Keratinocyte (primary cell): ENCODE data around the gene PTPA. TPM values are rescaled to one million over a fixed set of nuclear protein-coding genes. Genes with fewer than 3 reads are reported as not detected.

Experiments used
- DNase-seq: peaks from one replicate; pipeline ENCODE4 v3.0.0-alpha.2; 2011; ENCODE audit warnings: low read depth, missing footprints, low spot score
- FAIRE-seq: peaks from 2 replicates; lab custom pipeline; 2011; peaks lifted over from hg19 to GRCh38; lab: Jason Lieb, UNC
- H2AFZ ChIP-seq: 2 replicates; pipeline ENCODE4 v1.6.0; 2012; ENCODE audit warnings: low read length, control low read depth, inconsistent platforms; ENCODE audit not compliant: control insufficient read depth
- H3K27ac ChIP-seq: 2 replicates; pipeline ENCODE4 v1.5.1; 2011; ENCODE audit warnings: low read length; ENCODE audit not compliant: control insufficient read depth, insufficient read depth
- H3K27me3 ChIP-seq: 3 replicates; pipeline ENCODE4 v1.6.0; 2011; ENCODE audit warnings: low read length; ENCODE audit not compliant: control insufficient read depth, insufficient read depth; ENCODE audit errors: extremely low read depth
- H3K36me3 ChIP-seq, 2 experiments: 2 replicates in 1 of 2; 3 replicates in 1 of 2; pipeline ENCODE4 v1.5.1; 2011; ENCODE audit warnings: low read length in 2 of 2, mild to moderate bottlenecking in 1 of 2; ENCODE audit not compliant: control insufficient read depth in 2 of 2, insufficient read depth in 2 of 2; ENCODE audit errors: extremely low read depth in 1 of 2
- H3K4me1 ChIP-seq: 3 replicates; pipeline ENCODE4 v1.5.1; 2011; ENCODE audit warnings: low read length; ENCODE audit not compliant: control insufficient read depth, insufficient read depth; ENCODE audit errors: extremely low read depth
- H3K4me2 ChIP-seq: 3 replicates; pipeline ENCODE4 v1.6.0; 2011; ENCODE audit warnings: low read depth, low read length; ENCODE audit not compliant: control insufficient read depth, insufficient read depth; ENCODE audit errors: extremely low read depth
- H3K4me3 ChIP-seq, 3 experiments: fragments of 200-600 bp in 1 of 3; sonication (generic) in 1 of 3; 2 replicates in 2 of 3; 3 replicates in 1 of 3; pipeline ENCODE4 v1.5.1; 2011 to 2016; ENCODE audit warnings: low read length in 3 of 3, mild to moderate bottlenecking in 3 of 3, control low read depth in 2 of 3, inconsistent platforms in 1 of 3, low read depth in 1 of 3, mixed read lengths in 1 of 3, mixed run types in 1 of 3, moderate library complexity in 1 of 3; ENCODE audit not compliant: control insufficient read depth in 2 of 3, insufficient read depth in 2 of 3; ENCODE audit errors: extremely low read depth in 1 of 3
- H3K79me2 ChIP-seq: 2 replicates; pipeline ENCODE4 v1.6.0; 2012; ENCODE audit warnings: low read length; ENCODE audit not compliant: control insufficient read depth, insufficient read depth
- H3K9ac ChIP-seq: 3 replicates; pipeline ENCODE4 v1.6.0; 2011; ENCODE audit warnings: low read length; ENCODE audit not compliant: control insufficient read depth, insufficient read depth; ENCODE audit errors: extremely low read depth
- H3K9me1 ChIP-seq: 3 replicates; pipeline ENCODE4 v1.6.0; 2011; ENCODE audit warnings: low read length; ENCODE audit not compliant: control insufficient read depth, insufficient read depth; ENCODE audit errors: extremely low read depth
- H3K9me3 ChIP-seq: 2 replicates; pipeline ENCODE4 v1.5.1; 2012; ENCODE audit warnings: low read depth, low read length; ENCODE audit not compliant: control insufficient read depth
- H4K20me1 ChIP-seq: 3 replicates; pipeline ENCODE4 v1.6.0; 2011; ENCODE audit warnings: low read length; ENCODE audit not compliant: control insufficient read depth, insufficient read depth; ENCODE audit errors: extremely low read depth
- CTCF ChIP-seq, 3 experiments: IDR thresholded peaks in 1 of 3; conservative IDR thresholded peaks in 1 of 3; optimal IDR thresholded peaks in 1 of 3; 2 replicates in 2 of 3; 3 replicates in 1 of 3; pipeline versions ENCODE3 to v1.5.1; 2011; ENCODE audit warnings: low read length in 3 of 3, mild to moderate bottlenecking in 3 of 3, moderate library complexity in 2 of 3, control low read depth in 1 of 3, inconsistent platforms in 1 of 3; ENCODE audit not compliant: insufficient read depth in 2 of 3; ENCODE audit errors: extremely low read depth in 1 of 3
- EZH2 ChIP-seq: IDR thresholded peaks from one replicate; pipeline ENCODE4 v1.6.1; 2012; ENCODE audit warnings: inconsistent platforms, mild to moderate bottlenecking, low read length, moderate library complexity
- dilution Hi-C: fragments of 300-500 bp; cut with MboI; formaldehyde crosslinking; loops from one replicate; pipeline ENCODE4 v1.7.0; 2020; ENCODE audit warnings: low sequenced_read_pairs; ENCODE audit not compliant: extremely low pct_ligation_motif_present
- polyA plus RNA-seq, 5 experiments: library from polyadenylated mRNA; depleted of rRNA in 3 of 5; stranded (reverse) in 3 of 5; stranded (forward) in 1 of 5; unstranded in 1 of 5; fragments of >200 nt; gene quantifications; 1 replicate in 1 of 5; 2 replicates in 3 of 5; 3 replicates in 1 of 5; pipeline versions ENCODE4 v1.2.1 to v1.2.3, GENCODE V29; 2011 to 2012; ENCODE audit warnings: missing spikeins in 2 of 5, low read depth in 1 of 5, low replicate concordance in 1 of 5

The PTPA gene
- polyA plus RNA-seq, 1 donor (not counting 4 experiments of a cell fraction or from before 2014, with no cell fraction given): 98.0 TPM

DNA sequence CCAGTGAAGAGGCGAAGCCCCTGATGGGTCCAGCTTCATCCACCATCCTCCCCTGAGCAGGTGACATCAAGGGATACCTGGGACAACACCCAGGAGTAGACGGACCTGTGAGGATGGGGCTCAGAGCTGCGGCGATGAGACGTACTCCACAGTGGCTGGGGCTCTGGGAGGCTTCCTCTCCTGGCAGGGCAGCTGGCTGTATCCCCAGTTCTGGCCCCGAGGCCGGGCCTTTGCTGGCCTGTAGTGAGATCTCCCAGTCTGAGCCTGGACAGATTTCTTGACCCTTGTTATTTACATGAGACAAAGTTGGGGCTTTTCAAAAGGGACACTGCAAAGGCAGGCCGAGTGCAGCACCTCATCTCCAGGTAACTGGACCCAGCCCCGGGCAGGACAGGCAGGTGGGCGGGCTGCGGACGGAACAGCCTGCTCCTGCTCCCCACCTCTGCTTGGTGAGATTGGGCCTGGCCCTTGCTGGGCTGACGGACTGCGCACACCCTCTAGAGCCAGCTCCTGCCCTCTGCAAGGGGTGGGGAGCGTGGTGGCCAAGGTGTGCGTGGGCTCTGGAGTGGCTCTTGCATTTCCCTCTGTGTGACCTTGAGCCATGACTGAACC is 43.8 kb downstream of the PTPA start:
- Histone ChIP-seq H2AFZ (no peak overlapping the region), H3K9ac (no peak overlapping the region), H3K4me1 (no peaks in the 10 kb centered on the region), H3K9me1 (no peaks in the 10 kb centered on the region), H4K20me1 (no peaks in the 10 kb centered on the region), H3K79me2 (no peaks in the 10 kb centered on the region), H3K4me3 (no peak overlapping the region), H3K36me3 (peaks cover 7 to 9% of the 10 kb centered on the region in 2 experiments), H3K27me3 (no peaks in the 10 kb centered on the region), H3K9me3 (no peaks in the 10 kb centered on the region), H3K4me2 (no peak overlapping the region), H3K27ac (no peak overlapping the region)
- TF ChIP-seq EZH2 (no peak), CTCF (optimal IDR thresholded peaks at IDR 0.05 in 1 of 3, IDR thresholded peaks at IDR 0.05 in 1 of 3, conservative IDR thresholded peaks at IDR 0.05 in 1 of 3; ENCODE audit: extremely low read depth in 1 of 3, insufficient read depth in 2 of 3, low read length in 3 of 3) (no peak)
- no peak for FAIRE-seq
- dilution Hi-C loops: loop anchor here (25.0 kb wide), 1 partner anchor 457 kb away; the partner anchor contains the start of gene C9orf50
- DNase-seq: no peak

- H3K9me3 ChIP-seq: no peaks in the 10 kb centered on the region
- peaks cover 7% of the 10 kb centered on the region in 2 experiments for H3K36me3 ChIP-seq
- H2AFZ ChIP-seq: no peak overlapping the region
- TF ChIP-seq CTCF (optimal IDR thresholded peaks at IDR 0.05 in 1 of 3, IDR thresholded peaks at IDR 0.05 in 1 of 3, conservative IDR thresholded peaks at IDR 0.05 in 1 of 3; ENCODE audit: extremely low read depth in 1 of 3, insufficient read depth in 2 of 3, low read length in 3 of 3): no peak
- TF ChIP-seq EZH2: no peak
- no peaks in the 10 kb centered on the region for H3K27me3 ChIP-seq
- H4K20me1 ChIP-seq: no peaks in the 10 kb centered on the region
- no peaks in the 10 kb centered on the region for H3K9me1 ChIP-seq
- dilution Hi-C loops: loop anchor here (25.0 kb wide), 1 partner anchor 456 kb away; the partner anchor contains the start of gene C9orf50
- H3K4me3 ChIP-seq: no peak overlapping the region
- H3K4me1 ChIP-seq: no peaks in the 10 kb centered on the region
- no peak overlapping the region for H3K4me2 ChIP-seq
- no peak overlapping the region for H3K9ac ChIP-seq
- no peak overlapping the region for H3K27ac ChIP-seq
- FAIRE-seq (no peak), DNase-seq (no peak)
- no peaks in the 10 kb centered on the region for H3K79me2 ChIP-seq
Observed at GRCh38 chr9:129156163-129156562, 44.9 kb downstream of the PTPA start.
